ENCODE results near the gene SSX4. TPM values are rescaled to one million over a fixed set of nuclear protein-coding genes. Genes with fewer than 3 reads are reported as not detected.
"Not testable (repeated sequence)": the region's sequence is repeated elsewhere in the genome, so short reads cannot be mapped to it uniquely, and the experiment has no call there.

SSX4 gene, protein sequence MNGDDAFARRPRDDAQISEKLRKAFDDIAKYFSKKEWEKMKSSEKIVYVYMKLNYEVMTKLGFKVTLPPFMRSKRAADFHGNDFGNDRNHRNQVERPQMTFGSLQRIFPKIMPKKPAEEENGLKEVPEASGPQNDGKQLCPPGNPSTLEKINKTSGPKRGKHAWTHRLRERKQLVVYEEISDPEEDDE
- not detected in 2 replicates for total RNA-seq

DNA sequence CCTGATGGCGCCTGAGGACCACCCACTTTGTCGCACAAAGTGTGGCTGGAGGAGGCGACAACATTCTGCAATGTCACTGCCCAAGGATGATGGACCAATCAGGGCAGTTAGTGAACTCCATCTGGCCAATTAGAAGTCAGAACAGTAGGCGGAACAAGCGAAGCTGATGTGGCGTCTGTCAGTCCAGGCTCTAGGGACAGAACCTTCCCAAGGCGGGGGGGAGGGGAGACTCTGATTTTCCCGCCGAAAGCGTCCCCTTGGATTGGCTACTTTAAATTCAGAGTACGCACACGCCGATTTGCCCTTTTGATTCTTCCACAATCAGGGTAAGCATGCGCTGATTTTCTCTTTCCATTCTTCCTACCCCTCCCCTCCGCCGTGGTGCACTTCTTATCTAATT, at the start of gene SSX4:
TSS of gene SSX4 (plus strand) at position 301 of the 400 bp plus-strand sequence. CDS start 515 bp downstream, outside the sequence.
- DNase-seq (ENCODE audit: extremely low read depth, low read depth, low spot score) = not testable (repeated sequence)

- DNase-seq (ENCODE audit: extremely low read depth, low read depth, low spot score) = not testable (repeated sequence)
These were observed 37.3 kb upstream of the SSX4 start for GRCh38 chrX:48346059-48346458.

GRCh38 chrX:48356315-48357094, 26.8 kb upstream of the SSX4 start, which contains the start of gene SSX3:
TSS of gene SSX3 (minus strand) at chrX:48356703. CDS start at chrX:48355249, 1,454 bp downstream.
- not testable (repeated sequence) for DNase-seq (ENCODE audit: extremely low read depth, low read depth, low spot score)

DNA sequence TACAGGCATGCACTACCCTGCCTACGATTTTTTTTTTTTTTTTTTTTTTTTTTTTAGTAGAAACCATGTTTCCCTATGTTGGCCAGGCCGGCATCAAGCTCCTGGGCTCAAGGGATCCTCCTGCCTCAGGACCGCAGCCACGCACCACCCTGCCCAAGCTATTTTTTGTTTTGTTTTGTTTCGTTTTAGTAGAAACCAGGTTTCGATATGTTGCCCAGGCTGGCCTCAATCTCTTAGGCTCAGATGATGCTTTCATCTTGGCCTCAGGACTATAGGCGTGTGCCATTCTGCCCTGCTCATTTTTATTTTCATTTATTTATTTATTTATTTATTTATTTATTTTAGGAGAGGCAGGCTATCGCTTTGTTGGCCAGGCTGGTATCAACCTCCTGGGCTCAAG, 25.7 kb upstream of the SSX4 start:
- DNase-seq (ENCODE audit: extremely low read depth, low read depth, low spot score) = no peak

DNA sequence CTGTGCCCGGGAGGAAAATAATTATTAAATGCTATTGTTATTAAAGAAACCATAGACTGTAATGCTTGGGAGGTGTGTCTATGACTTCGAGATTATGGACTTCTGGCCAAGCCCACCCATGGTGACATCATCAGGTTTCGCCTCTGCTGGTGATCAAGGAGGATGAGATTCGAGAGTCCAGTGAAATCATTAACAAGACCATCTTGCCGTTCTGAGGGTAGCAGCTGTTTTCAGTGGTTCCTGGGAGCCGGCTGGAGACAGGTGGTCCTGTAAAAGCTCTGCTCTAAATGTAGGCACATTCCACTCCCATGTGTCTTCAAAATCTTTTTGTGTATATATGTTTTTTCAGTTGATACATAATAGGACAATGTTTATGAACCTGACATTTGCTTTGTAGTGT, 24.1 kb upstream of the SSX4 start:
- DNase-seq (ENCODE audit: extremely low read depth, low read depth, low spot score) = not testable (repeated sequence)

GRCh38 chrX:48367717-48368408, 15.5 kb upstream of the SSX4 start:
- not testable (repeated sequence) for DNase-seq (ENCODE audit: extremely low read depth, low read depth, low spot score)

- not testable (repeated sequence) for DNase-seq (ENCODE audit: extremely low read depth, low read depth, low spot score)
These were observed 12.9 kb upstream of the SSX4 start for GRCh38 chrX:48370408-48370807.

DNA sequence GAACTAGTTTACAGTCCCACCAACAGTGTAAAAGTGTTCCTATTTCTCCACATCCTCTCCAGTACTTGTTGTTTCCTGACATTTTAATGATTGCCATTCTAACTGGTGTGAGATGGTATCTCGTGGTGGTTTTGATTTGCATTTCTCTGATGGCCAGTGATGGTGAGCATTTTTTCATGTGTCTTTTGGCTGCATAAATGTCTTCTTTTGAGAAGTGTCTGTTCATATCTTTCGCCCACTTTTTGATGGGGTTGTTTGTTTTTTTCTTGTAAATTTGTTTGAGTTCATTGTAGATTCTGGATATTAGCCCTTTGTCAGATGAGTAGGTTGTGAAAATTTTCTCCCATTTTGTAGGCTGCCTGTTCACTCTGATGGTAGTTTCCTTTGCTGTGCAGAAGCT, 13.6 kb downstream of the SSX4 start:
- DNase-seq (ENCODE audit: extremely low read depth, low read depth, low spot score) = not testable (repeated sequence)

GRCh38 chrX:48397825-48398224, 14.5 kb downstream of the SSX4 start:
- DNase-seq (ENCODE audit: extremely low read depth, low read depth, low spot score) = not testable (repeated sequence)

DNA sequence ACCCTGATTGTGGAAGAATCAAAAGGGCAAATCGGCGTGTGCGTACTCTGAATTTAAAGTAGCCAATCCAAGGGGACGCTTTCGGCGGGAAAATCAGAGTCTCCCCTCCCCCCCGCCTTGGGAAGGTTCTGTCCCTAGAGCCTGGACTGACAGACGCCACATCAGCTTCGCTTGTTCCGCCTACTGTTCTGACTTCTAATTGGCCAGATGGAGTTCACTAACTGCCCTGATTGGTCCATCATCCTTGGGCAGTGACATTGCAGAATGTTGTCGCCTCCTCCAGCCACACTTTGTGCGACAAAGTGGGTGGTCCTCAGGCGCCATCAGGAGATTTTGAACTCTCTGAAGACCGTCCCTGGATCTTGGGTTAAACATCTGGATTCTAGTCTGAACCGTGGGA, 28.5 kb downstream of the SSX4 start, which contains the start of gene SSX4B:
TSS of gene SSX4B (minus strand) at position 101 of the 400 bp plus-strand sequence. CDS start 588 bp downstream, outside the sequence.
- not testable (repeated sequence) for DNase-seq (ENCODE audit: extremely low read depth, low read depth, low spot score)

DNA sequence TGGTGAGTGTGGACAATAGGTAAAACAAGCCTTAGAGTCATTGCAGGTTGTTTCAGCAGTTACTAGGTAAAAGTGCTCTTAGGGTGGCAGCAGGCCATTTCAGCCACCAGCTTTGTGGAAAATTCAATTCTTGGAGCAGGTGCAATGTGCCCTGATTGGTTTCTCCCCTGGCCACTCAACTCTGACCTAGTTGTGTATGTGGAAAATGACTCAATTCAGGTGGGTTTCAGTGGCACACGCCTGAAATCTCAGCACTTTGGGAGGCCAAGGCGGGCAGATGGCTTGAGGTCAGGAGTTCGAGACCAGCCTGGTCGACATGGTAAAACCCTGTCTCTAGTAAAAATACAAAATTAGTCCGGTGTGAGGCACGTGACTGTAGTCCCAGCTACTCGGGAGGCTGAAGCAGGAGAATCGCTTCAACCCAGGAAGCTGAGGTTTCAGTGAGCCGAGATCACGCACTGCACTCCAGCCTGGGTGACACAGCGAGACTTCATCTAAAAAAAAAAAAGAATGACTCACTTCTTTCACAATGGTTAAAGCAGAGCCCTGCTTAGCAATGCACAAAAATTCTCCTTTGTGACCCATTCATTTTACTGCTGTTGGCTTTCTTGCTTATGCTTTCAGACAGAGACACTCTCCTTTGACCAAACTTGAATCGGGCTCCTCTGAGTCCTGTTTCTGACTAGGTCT, 43.8 kb downstream of the SSX4 start:
- not testable (repeated sequence) for DNase-seq (ENCODE audit: extremely low read depth, low read depth, low spot score)

GRCh38 chrX:48429606-48430005, 46.3 kb downstream of the SSX4 start:
- DNase-seq (ENCODE audit: extremely low read depth, low read depth, low spot score) = not testable (repeated sequence)

DNA sequence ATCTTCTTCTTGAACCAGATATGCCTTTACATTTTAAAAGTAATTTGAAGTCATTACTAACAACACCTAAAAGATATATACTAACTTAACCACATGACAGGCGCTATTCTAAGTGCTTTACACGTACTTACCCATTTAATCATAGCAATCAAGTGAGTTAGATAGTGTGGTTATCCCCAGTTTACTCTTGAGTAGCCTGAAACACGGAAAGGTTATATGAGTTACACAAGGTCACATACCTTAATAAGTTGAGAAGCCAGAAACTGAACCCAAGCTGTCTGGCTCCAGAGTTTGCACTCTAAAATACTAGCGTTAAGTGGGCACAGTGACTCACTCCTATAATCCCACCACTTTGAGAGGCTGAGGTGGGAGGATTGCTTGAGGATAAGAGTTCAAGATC, 46.8 kb downstream of the SSX4 start:
- DNase-seq (ENCODE audit: extremely low read depth, low read depth, low spot score) = not testable (repeated sequence)

GRCh38 chrX:48433713-48434112, 50.4 kb downstream of the SSX4 start:
- not testable (repeated sequence) for DNase-seq (ENCODE audit: extremely low read depth, low read depth, low spot score)

Other genes starting within 250 kb of the SSX4 start
- gene SSX5, start 186.7 kb upstream of the SSX4 start, total RNA-seq = not detected in 2 replicates
- not detected in 2 replicates for gene SSX1, start 128.1 kb upstream of the SSX4 start, total RNA-seq
- gene SSX3, start 26.8 kb upstream of the SSX4 start, total RNA-seq = not detected in 2 replicates
- not detected in 2 replicates for gene SSX4B, start 28.4 kb downstream of the SSX4 start, total RNA-seq
- 2.6 and 8.3 TPM in 2 replicates for gene SLC38A5, start 86.7 kb downstream of the SSX4 start, total RNA-seq
- gene FTSJ1, start 92.7 kb downstream of the SSX4 start, total RNA-seq = 55.6 and 77.5 TPM in 2 replicates
- gene PORCN, start 125.5 kb downstream of the SSX4 start, total RNA-seq = 15.0 and 24.2 TPM in 2 replicates
- 34.0 and 48.0 TPM in 2 replicates for gene EBP, start 138.3 kb downstream of the SSX4 start, total RNA-seq
- gene TBC1D25, start 156.2 kb downstream of the SSX4 start, total RNA-seq = 11.8 and 14.2 TPM in 2 replicates
- 261 and 308 TPM in 2 replicates for gene RBM3, start 190.9 kb downstream of the SSX4 start, total RNA-seq
- 82.0 and 104 TPM in 2 replicates for gene WDR13, start 214.0 kb downstream of the SSX4 start, total RNA-seq